Hair follicle dermal papilla cell (primary cell): ENCODE measurements around the gene HTT. TPM values are rescaled to one million over a fixed set of nuclear protein-coding genes. Genes with fewer than 3 reads are reported as not detected.
A peak's percentile ranks its signal among the peaks of the same experiment; 100 is the strongest.

Source experiments
- small RNA-seq: library from RNA; depleted of rRNA; stranded (forward); fragments of <200 nt; gene quantifications from one replicate; pipeline ENCODE3, GENCODE V24; 2012
- total RNA-seq: library from RNA; depleted of rRNA; stranded (reverse); fragments of >200 nt; gene quantifications from 2 replicates; pipeline ENCODE4 v1.2.3, GENCODE V29; 2012

Gene HTT
- total RNA-seq, result 37.4 and 43.0 TPM in 2 replicates

DNA sequence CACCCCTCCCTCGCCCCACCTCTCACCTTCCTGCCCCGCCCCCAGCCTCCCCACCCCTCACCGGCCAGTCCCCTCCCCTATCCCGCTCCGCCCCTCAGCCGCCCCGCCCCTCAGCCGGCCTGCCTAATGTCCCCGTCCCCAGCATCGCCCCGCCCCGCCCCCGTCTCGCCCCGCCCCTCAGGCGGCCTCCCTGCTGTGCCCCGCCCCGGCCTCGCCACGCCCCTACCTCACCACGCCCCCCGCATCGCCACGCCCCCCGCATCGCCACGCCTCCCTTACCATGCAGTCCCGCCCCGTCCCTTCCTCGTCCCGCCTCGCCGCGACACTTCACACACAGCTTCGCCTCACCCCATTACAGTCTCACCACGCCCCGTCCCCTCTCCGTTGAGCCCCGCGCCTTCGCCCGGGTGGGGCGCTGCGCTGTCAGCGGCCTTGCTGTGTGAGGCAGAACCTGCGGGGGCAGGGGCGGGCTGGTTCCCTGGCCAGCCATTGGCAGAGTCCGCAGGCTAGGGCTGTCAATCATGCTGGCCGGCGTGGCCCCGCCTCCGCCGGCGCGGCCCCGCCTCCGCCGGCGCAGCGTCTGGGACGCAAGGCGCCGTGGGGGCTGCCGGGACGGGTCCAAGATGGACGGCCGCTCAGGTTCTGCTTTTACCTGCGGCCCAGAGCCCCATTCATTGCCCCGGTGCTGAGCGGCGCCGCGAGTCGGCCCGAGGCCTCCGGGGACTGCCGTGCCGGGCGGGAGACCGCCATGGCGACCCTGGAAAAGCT lies at the start of gene HTT, which contains the start of gene HTT-AS:
TSS of gene HTT (plus strand) at position 604 of the 768 bp plus-strand sequence. CDS start at position 749, 145 bp downstream.
TSS of gene HTT-AS (minus strand) at position 461 of the 768 bp plus-strand sequence.

DNA sequence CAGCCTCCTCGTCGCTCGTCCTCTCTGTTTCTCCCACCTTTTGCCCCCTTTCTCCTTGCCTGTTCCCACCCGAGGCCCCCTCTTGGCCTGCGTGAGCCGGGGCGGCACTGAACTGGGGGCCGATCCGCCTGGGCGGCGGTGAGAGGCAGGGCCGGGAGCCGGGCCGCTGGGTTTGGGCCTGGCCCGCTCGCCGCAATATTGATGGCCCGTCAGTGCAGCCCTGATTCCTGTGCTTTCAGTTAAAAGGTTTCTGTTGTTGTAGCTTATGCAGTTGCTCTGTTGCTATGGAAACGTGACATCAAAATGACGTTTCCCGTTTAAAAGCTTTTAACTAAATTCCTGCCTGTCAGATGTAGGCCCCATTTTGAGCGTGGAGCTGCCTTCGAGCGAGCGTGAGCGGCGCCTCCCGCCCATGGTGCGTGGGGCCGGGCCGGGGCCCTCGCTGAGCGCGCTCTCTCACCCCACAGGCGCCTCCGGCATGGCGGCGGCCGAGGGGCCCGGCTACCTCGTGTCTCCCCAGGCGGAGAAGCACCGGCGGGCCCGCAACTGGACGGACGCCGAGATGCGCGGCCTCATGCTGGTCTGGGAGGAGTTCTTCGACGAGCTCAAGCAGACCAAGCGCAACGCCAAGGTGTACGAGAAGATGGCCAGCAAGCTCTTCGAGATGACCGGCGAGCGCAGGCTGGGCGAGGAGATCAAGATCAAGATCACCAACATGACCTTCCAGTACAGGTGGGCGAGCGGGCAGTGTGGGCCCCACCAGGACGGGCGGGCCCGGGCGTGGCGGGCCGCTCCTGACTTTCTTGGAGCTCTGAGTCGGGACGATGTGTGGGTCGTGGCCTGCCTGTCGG lies 174.6 kb downstream of the HTT start, which contains the start of gene MSANTD1:
TSS of gene MSANTD1 (plus strand) at position 349 of the 851 bp plus-strand sequence. CDS start at position 413, 64 bp downstream.

DNA sequence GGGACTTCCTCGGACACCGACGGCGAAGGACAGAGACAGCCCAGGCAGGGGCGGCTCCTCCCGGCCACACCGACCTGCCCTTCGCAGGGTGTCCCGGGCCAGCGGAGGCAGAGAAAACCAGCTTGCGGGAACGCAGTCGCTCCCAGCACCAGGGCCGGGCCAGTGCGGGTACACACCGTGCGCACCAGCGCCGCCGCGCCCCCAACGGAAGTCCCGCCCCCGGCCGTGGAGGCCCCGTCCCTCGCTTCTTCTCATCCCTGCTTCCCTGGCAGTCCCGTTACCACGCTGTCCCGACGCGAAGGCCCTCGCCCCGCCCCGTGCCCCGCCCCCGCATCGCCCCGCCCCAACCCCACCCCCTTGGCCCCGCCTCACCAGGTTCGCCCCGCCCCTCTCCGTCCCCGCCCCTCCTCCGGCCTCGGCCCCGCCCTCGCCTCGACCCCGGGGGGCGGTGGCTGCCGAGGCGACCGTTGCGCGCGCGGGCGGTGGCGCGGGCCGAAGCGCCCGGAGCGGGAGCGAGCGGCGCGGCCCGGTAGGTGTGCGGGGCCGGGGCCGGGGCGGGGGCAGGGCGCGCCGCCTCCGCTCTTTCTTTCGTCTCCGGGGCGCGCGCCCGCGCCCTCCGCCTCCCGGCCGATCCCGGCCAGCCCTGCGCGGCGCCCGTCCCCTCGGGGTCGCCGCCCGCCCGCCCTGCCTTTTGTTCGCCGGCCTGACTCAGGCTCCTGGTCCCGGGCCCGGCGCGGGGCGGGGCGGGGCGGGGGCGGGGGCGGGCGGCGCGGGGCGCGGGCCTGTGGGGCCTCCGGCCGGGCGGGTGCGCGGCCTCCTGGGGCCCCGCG lies 218.3 kb downstream of the HTT start, which contains the start of gene RGS12:
TSS of gene RGS12 (plus strand) at position 451 of the 830 bp plus-strand sequence. CDS start 23,150 bp downstream, outside the sequence.

Small RNAs within 50 kb of the gene (small RNA-seq; reads per million reads assigned to genes)
- not detected for gene RF02134
- gene RF02135, result not detected
- gene RNU6-204P, result 1.2 reads per million, percentile 25 among the genes with 10 or more reads in this experiment

Other genes with a start within 250 kb of the HTT start
- gene ADD1, start 230.8 kb upstream of the HTT start, total RNA-seq, result 200 and 201 TPM in 2 replicates
- 20.2 and 21.4 TPM in 2 replicates for gene NOP14, start 111.3 kb upstream of the HTT start, total RNA-seq
- 5.7 and 6.0 TPM in 2 replicates for gene GRK4, start 111.1 kb upstream of the HTT start, total RNA-seq
- gene HTT-AS, start 143 bp upstream of the HTT start, total RNA-seq, result not detected in 2 replicates
- 0.85 and 1.3 TPM in 2 replicates for gene MSANTD1, start 174.5 kb downstream of the HTT start, total RNA-seq
- 18.5 and 52.1 TPM in 2 replicates for gene RGS12, start 218.3 kb downstream of the HTT start, total RNA-seq